ENCODE measurements around the gene GPD1.
"Not testable (repeated sequence)": the region's sequence is repeated elsewhere in the genome, so short reads cannot be mapped to it uniquely, and the experiment has no call there.

GPD1 gene

GRCh38 chr12:50120521-50120920 is 16.7 kb downstream of the GPD1 start:
- no peak for DNase-seq (ENCODE audit: low read depth in 2 of 3, low spot score in 2 of 3)

GRCh38 chr12:50120953-50121352 is 17.1 kb downstream of the GPD1 start:
- no peak for DNase-seq (ENCODE audit: low read depth in 2 of 3, low spot score in 2 of 3)

GRCh38 chr12:50121641-50122040 is 17.8 kb downstream of the GPD1 start:
- no peak for DNase-seq (ENCODE audit: low read depth in 2 of 3, low spot score in 2 of 3)

- no peak for DNase-seq (ENCODE audit: low read depth in 2 of 3, low spot score in 2 of 3)
Measured at GRCh38 chr12:50123203-50123602, 19.4 kb downstream of the GPD1 start.

- DNase-seq (ENCODE audit: low read depth in 2 of 3, low spot score in 2 of 3) = no peak
Measured at GRCh38 chr12:50127546-50127945, 23.7 kb downstream of the GPD1 start.

- no peak for DNase-seq (ENCODE audit: low read depth in 2 of 3, low spot score in 2 of 3)
Measured at GRCh38 chr12:50129290-50129689, 25.5 kb downstream of the GPD1 start.

- DNase-seq (ENCODE audit: low read depth in 2 of 3, low spot score in 2 of 3) = no peak
Measured at GRCh38 chr12:50132505-50133135, 28.8 kb downstream of the GPD1 start.

GRCh38 chr12:50142993-50143392 is 39.2 kb downstream of the GPD1 start:
- DNase-seq (ENCODE audit: low read depth in 2 of 3, low spot score in 2 of 3) = no peak

- DNase-seq (ENCODE audit: low read depth in 2 of 3, low spot score in 2 of 3) = no peak
Measured at GRCh38 chr12:50145439-50145838, 41.6 kb downstream of the GPD1 start.

GRCh38 chr12:50147281-50147680 is 43.5 kb downstream of the GPD1 start:
- no peak for DNase-seq (ENCODE audit: low read depth in 2 of 3, low spot score in 2 of 3)

- DNase-seq (ENCODE audit: low read depth in 2 of 3, low spot score in 2 of 3) = not testable (repeated sequence)
Measured at GRCh38 chr12:50148011-50148410, 44.2 kb downstream of the GPD1 start.

- no peak for DNase-seq (ENCODE audit: low read depth in 2 of 3, low spot score in 2 of 3)
Measured at GRCh38 chr12:50149311-50149710, 45.5 kb downstream of the GPD1 start.

- no peak for DNase-seq (ENCODE audit: low read depth in 2 of 3, low spot score in 2 of 3)
Measured at GRCh38 chr12:50151047-50151687, 47.4 kb downstream of the GPD1 start.

- DNase-seq (ENCODE audit: low read depth in 2 of 3, low spot score in 2 of 3) = not testable (repeated sequence)
Measured at GRCh38 chr12:50154947-50155346, 51.1 kb downstream of the GPD1 start.

- DNase-seq (ENCODE audit: low read depth in 2 of 3, low spot score in 2 of 3) = no peak
Measured at GRCh38 chr12:50156641-50157040, 52.8 kb downstream of the GPD1 start.

- no peak for DNase-seq (ENCODE audit: low read depth in 2 of 3, low spot score in 2 of 3)
Measured at GRCh38 chr12:50157259-50157658, 53.5 kb downstream of the GPD1 start.

- no peak for DNase-seq (ENCODE audit: low read depth in 2 of 3, low spot score in 2 of 3)
Measured at GRCh38 chr12:50160643-50161042, 56.8 kb downstream of the GPD1 start.
